Parathyroid adenoma (tissue), 2 donors: ENCODE data around the gene OSTF1.

Experiments
- H2AFZ ChIP-seq: fragments of 300-600 bp; sonication (generic); one replicate; pipeline ENCODE4 v1.7.0; 2017; ENCODE audit warnings: antibody characterized with exemption, mild to moderate bottlenecking
- H3K27ac ChIP-seq: fragments of 300-600 bp; sonication (generic); one replicate; pipeline ENCODE4 v1.7.0; 2017
- H3K27me3 ChIP-seq: fragments of 300-600 bp; sonication (generic); one replicate; pipeline ENCODE4 v1.7.0; 2017; ENCODE audit warnings: low read length; ENCODE audit not compliant: control insufficient read depth, insufficient read depth
- H3K36me3 ChIP-seq: fragments of 300-600 bp; sonication (generic); one replicate; pipeline ENCODE4 v1.7.0; 2017; ENCODE audit warnings: low read length; ENCODE audit not compliant: control insufficient read depth, insufficient read depth
- H3K4me1 ChIP-seq: fragments of 300-600 bp; sonication (generic); one replicate; pipeline ENCODE4 v1.7.0; 2017; ENCODE audit warnings: control low read depth
- H3K4me2 ChIP-seq: fragments of 300-600 bp; sonication (generic); one replicate; pipeline ENCODE4 v1.7.0; 2017; ENCODE audit warnings: low read length
- H3K4me3 ChIP-seq: fragments of 300-600 bp; sonication (generic); one replicate; pipeline ENCODE4 v1.7.0; 2017; ENCODE audit warnings: low read depth, low read length
- H3K79me2 ChIP-seq: fragments of 300-600 bp; sonication (generic); one replicate; pipeline ENCODE4 v1.7.0; 2017; ENCODE audit warnings: control low read depth
- H3K9ac ChIP-seq: fragments of 300-600 bp; sonication (generic); one replicate; pipeline ENCODE4 v1.7.0; 2017; ENCODE audit warnings: mild to moderate bottlenecking
- H3K9me3 ChIP-seq: fragments of 300-600 bp; sonication (generic); one replicate; pipeline ENCODE4 v1.7.0; 2017; ENCODE audit warnings: low read length; ENCODE audit not compliant: control insufficient read depth
- TF ChIP-seq, protein P1 (sequence below): fragments of 300-600 bp; sonication (generic); IDR thresholded peaks from one replicate; pipeline ENCODE4 v1.7.0; 2017; ENCODE audit warnings: antibody characterized with exemption, mild to moderate bottlenecking
- donor health status: primary hyperparathyroidism.

Gene OSTF1, protein sequence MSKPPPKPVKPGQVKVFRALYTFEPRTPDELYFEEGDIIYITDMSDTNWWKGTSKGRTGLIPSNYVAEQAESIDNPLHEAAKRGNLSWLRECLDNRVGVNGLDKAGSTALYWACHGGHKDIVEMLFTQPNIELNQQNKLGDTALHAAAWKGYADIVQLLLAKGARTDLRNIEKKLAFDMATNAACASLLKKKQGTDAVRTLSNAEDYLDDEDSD

DNA sequence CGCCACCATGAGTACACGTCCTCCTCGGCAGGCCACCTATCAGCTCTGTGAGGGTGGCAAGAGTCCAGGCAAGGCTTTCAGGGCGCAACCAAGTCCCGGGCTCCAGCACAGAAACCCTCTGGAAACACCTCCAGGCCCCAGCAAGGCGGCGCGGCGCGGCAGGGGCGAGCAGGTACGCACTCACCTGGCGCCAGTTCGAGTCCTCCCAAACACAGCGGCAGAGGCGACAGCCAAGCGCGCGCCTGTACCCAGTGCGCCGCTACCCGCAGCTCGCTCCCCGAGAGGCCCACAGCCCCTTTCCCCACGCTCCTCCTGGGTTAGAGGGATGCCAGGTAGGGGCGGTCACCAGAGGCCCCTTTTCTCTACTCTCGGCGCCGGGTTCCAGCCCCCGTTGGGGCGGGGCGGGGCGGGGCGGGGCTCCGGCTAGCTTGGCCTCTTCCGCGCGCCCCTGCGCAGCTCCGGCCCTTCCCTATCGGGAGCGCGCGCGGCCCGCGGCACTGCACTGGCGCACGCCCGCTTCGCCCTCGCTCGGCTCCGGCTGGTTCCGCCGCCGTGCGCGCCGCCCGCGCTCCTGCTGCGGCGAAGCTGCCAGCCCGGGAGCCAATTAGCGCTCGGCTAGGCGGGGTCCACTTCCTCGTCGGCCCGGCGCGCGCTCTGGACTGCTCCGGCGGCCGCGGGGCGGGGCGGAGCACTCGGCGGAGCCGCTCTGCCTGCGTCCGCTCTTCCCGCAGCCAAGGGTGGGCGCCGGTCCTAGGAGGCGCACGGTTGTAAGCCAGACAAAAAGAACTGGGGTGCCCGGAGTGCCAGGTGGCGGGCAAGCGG is at the start of gene OSTF1, which contains the start of gene NMRK1:
TSS of gene OSTF1 (plus strand) at position 691 of the 822 bp plus-strand sequence. CDS start 179 bp downstream, outside the sequence.
TSS of gene NMRK1 (minus strand) at position 332 of the 822 bp plus-strand sequence. CDS start 5,040 bp downstream, outside the sequence.
- Histone ChIP-seq H3K4me1 (peaks cover 26% of the 10 kb centered on the region), H2AFZ (peak within 1 kb of the TSS; percentile 91), H3K79me2 (peaks cover 14% of the 10 kb centered on the region), H3K9ac (peak within 1 kb of the TSS; percentile 61), H3K4me2 (peak within 1 kb of the TSS; percentile 92), H3K36me3 (no peaks in the 10 kb centered on the region), H3K27me3 (no peaks in the 10 kb centered on the region), H3K4me3 (peak within 1 kb of the TSS; percentile 93), H3K9me3 (no peaks in the 10 kb centered on the region), H3K27ac (peak within 1 kb of the TSS; percentile 97)
- TF ChIP-seq, protein P1, sequence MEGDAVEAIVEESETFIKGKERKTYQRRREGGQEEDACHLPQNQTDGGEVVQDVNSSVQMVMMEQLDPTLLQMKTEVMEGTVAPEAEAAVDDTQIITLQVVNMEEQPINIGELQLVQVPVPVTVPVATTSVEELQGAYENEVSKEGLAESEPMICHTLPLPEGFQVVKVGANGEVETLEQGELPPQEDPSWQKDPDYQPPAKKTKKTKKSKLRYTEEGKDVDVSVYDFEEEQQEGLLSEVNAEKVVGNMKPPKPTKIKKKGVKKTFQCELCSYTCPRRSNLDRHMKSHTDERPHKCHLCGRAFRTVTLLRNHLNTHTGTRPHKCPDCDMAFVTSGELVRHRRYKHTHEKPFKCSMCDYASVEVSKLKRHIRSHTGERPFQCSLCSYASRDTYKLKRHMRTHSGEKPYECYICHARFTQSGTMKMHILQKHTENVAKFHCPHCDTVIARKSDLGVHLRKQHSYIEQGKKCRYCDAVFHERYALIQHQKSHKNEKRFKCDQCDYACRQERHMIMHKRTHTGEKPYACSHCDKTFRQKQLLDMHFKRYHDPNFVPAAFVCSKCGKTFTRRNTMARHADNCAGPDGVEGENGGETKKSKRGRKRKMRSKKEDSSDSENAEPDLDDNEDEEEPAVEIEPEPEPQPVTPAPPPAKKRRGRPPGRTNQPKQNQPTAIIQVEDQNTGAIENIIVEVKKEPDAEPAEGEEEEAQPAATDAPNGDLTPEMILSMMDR = no peak

DNA sequence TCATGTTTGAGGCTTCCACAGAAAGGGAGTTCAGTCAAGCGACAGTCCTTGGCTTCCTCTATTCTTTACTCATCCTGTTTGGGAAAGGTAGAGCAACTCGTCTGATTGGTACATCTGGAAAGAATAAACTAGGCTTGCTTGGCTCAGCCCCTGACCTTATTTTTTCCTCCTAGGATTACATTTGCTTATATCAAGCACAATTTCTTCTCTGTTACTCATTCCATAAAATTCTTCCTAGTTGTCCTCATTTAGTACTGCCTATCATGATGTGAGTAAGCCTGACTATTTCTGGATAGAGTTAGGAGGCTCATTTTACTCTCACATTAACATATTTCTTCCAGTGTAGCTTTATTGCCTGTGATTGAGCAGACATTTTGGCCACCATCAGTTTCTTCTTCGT is 49.3 kb upstream of the OSTF1 start:
- H3K27me3 ChIP-seq = no peaks in the 10 kb centered on the region
- no peak overlapping the region for H2AFZ ChIP-seq
- H3K9ac ChIP-seq = no peak overlapping the region
- TF ChIP-seq, protein P1 = no peak
- no peaks in the 10 kb centered on the region for H3K4me1 ChIP-seq
- H3K27ac ChIP-seq = no peak overlapping the region
- no peaks in the 10 kb centered on the region for H3K36me3 ChIP-seq
- H3K4me2 ChIP-seq = no peak overlapping the region
- H3K9me3 ChIP-seq = no peaks in the 10 kb centered on the region
- no peaks in the 10 kb centered on the region for H3K79me2 ChIP-seq
- no peak overlapping the region for H3K4me3 ChIP-seq

DNA sequence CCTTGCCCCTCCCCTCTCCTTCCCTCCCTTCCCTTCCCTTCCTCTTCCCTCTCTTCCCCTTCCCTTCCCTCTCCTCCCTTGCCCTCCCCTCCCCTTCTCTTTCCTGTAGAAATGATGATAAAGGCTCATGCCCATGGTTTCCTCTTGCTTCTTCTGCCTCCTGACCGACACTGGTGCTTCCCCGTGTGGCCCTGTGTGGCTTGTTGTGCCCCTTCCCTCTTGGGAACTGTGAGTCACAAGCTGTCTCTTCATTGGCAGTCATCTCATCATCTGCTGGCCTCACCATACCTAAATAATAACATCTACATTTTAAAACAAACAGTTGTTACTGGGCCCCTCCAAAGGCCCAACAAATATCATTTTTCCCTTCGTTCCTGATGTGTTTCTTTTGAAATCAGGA is 48.5 kb upstream of the OSTF1 start:
- Histone ChIP-seq H3K9me3 (no peaks in the 10 kb centered on the region), H3K4me2 (no peak overlapping the region), H3K9ac (no peak overlapping the region), H3K27me3 (no peaks in the 10 kb centered on the region), H2AFZ (no peak overlapping the region), H3K27ac (no peak overlapping the region), H3K4me1 (no peaks in the 10 kb centered on the region), H3K79me2 (no peaks in the 10 kb centered on the region), H3K4me3 (no peak overlapping the region), H3K36me3 (no peaks in the 10 kb centered on the region)
- TF ChIP-seq, protein P1 = no peak

DNA sequence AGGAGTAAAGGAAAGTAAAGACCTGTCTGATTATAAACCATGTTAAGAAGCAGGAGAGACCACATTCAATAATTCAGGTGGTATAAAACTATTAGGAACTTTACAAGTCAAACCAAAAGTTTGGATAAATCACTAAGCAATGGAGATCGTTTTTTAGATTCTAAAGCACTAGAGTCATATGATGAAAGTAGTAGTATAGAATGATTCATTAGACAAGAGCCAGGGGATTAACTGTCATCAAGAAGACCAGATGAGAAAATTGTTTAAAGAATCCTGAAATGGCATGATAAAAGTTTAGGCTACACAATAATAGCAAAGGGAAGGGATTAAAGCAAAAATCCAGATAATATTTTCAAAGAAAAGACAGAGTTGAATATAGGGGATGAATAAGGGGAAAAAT is 47.3 kb upstream of the OSTF1 start:
- Histone ChIP-seq H3K4me1 (no peaks in the 10 kb centered on the region), H3K27me3 (no peaks in the 10 kb centered on the region), H3K4me3 (no peak overlapping the region), H3K79me2 (no peaks in the 10 kb centered on the region), H3K27ac (no peak overlapping the region), H3K4me2 (no peak overlapping the region), H3K9me3 (no peaks in the 10 kb centered on the region), H3K9ac (no peak overlapping the region), H2AFZ (no peak overlapping the region), H3K36me3 (no peaks in the 10 kb centered on the region)
- TF ChIP-seq, protein P1 = no peak
